CD4-positive, alpha-beta T cell (primary cell): ENCODE data around the gene RAPSN. TPM values are rescaled to one million over a fixed set of nuclear protein-coding genes. Genes with fewer than 3 reads are reported as not detected.
A peak's percentile ranks its signal among the peaks of the same experiment; 100 is the strongest.

Experiments
- ATAC-seq: fragments of 200-7000 bp; cut with Tn5 transposase; one replicate; pipeline ENCODE4 v1.10.0; 2022; ENCODE audit warnings: mild to moderate bottlenecking; ENCODE audit not compliant: poor library complexity
- CTCF ChIA-PET: fragments of 350-600 bp; sonication (Branson Sonifier 250); formaldehyde crosslinking; loops from one replicate; lab custom pipeline; 2021; ENCODE audit warnings: antibody characterized with exemption, inconsistent platforms; lab: Charles Lee
- POLR2A ChIA-PET: fragments of 350-600 bp; sonication (Branson Sonifier 250); formaldehyde crosslinking; loops from one replicate; lab custom pipeline; 2021; ENCODE audit warnings: antibody characterized with exemption, inconsistent platforms; lab: Charles Lee
- DNase-seq, 14 experiments: peaks; one replicate each; pipeline ENCODE4 v3.0.0-alpha.2; 2013 to 2020; ENCODE audit warnings: mixed read lengths in 2 of 14
- H3K27ac ChIP-seq, 2 donors: one replicate each; pipeline versions ENCODE4 v1.5.1 to v1.7.0; 2013; ENCODE audit warnings: low read length in 2 of 2, low read depth in 1 of 2, mild to moderate bottlenecking in 1 of 2
- H3K27me3 ChIP-seq, 2 experiments: 1 replicate in 1 of 2; 2 replicates in 1 of 2; pipeline versions ENCODE4 v1.6.1 to v1.7.0; 2013; ENCODE audit warnings: low read length in 2 of 2, control low read depth in 1 of 2, mild to moderate bottlenecking in 1 of 2, moderate library complexity in 1 of 2; ENCODE audit not compliant: insufficient read depth in 2 of 2, control insufficient read depth in 1 of 2
- H3K36me3 ChIP-seq: one replicate; pipeline ENCODE4 v1.6.1; 2013; ENCODE audit warnings: low read length, control low read depth; ENCODE audit not compliant: insufficient read depth
- H3K4me1 ChIP-seq: one replicate; pipeline ENCODE4 v1.6.1; 2013; ENCODE audit warnings: low read length, control low read depth; ENCODE audit not compliant: insufficient read depth
- H3K4me3 ChIP-seq: one replicate; pipeline ENCODE4 v1.5.1; 2013; ENCODE audit warnings: mild to moderate bottlenecking, low read length, moderate library complexity
- H3K9me3 ChIP-seq, 2 experiments: 1 replicate in 1 of 2; 2 replicates in 1 of 2; pipeline versions ENCODE4 v1.6.1 to v1.7.0; 2013; ENCODE audit warnings: low read length in 2 of 2, mild to moderate bottlenecking in 2 of 2, control low read depth in 1 of 2, moderate library complexity in 1 of 2; ENCODE audit not compliant: control insufficient read depth in 1 of 2, insufficient read depth in 1 of 2
- H3K27ac Mint-ChIP-seq: one replicate; pipeline ENCODE4 v1.8.0; 2020; ENCODE audit warnings: mixed read lengths
- H3K27me3 Mint-ChIP-seq: one replicate; pipeline ENCODE4 v1.8.0; 2021; ENCODE audit warnings: mixed read lengths
- H3K36me3 Mint-ChIP-seq: one replicate; pipeline ENCODE4 v1.8.0; 2021; ENCODE audit warnings: low read depth, mixed read lengths
- H3K4me1 Mint-ChIP-seq: one replicate; pipeline ENCODE4 v1.8.0; 2021; ENCODE audit warnings: low read depth, mixed read lengths
- H3K4me3 Mint-ChIP-seq: one replicate; pipeline ENCODE4 v1.8.0; 2020; ENCODE audit warnings: mild to moderate bottlenecking, mixed read lengths
- H3K9me3 Mint-ChIP-seq: one replicate; pipeline ENCODE4 v1.8.0; 2020; ENCODE audit warnings: mixed read lengths
- CTCF ChIP-seq: fragments of 200-600 bp; IDR thresholded peaks from one replicate; pipeline ENCODE4 v1.8.0; 2022; ENCODE audit warnings: antibody characterized with exemption, mild to moderate bottlenecking
- intact Hi-C, 2 experiments: fragments of 100-400 bp; cut with DNase I in 1 of 2; cut with micrococcal nuclease in 1 of 2; formaldehyde crosslinking; loops; one replicate each; pipeline versions ENCODE4 v1.15.1 to v1.9.0; 2023 to 2025; cut with DNase I, micrococcal nuclease
- total RNA-seq, 174 experiments: library from RNA in 2 of 174; stranded (reverse) in 2 of 174; gene quantifications; one replicate each; pipeline ENCODE4 v1.2.3 and lab custom pipeline; 2021 to 2026

Gene RAPSN
- total RNA-seq, 2 experiments from 2014 or later: 0.56 to 0.85 TPM

- Mint-ChIP-seq H3K36me3 (no peaks in the 10 kb centered on the region), H3K4me3 (no peak overlapping the region), H3K27ac (peak overlapping the region; percentile 94), H3K4me1 (peaks cover 59% of the 10 kb centered on the region), H3K9me3 (no peaks in the 10 kb centered on the region), H3K27me3 (no peaks in the 10 kb centered on the region)
- intact Hi-C loops: loop anchor here in 1 of 2 experiments (2.0 kb wide), 1 partner anchor 19 kb away; no protein-coding TSS in a partner anchor
- Histone ChIP-seq H3K4me1 (peaks cover 72% of the 10 kb centered on the region), H3K27ac (peak overlapping the region; percentile 83 to 93), H3K9me3 (no peaks in the 10 kb centered on the region), H3K4me3 (peak overlapping the region; percentile 51), H3K36me3 (peaks cover 2% of the 10 kb centered on the region), H3K27me3 (no peaks in the 10 kb centered on the region)
- POLR2A ChIA-PET: interaction anchor here (0.7 to 1.5 kb wide), 7 partner anchors 14 to 179 kb away, joined by 3 to 6 read pairs (median 3); partner anchors contain the start of genes DDB2 and SLC39A13
- peak in 1 of 14 experiments; percentile 19 for DNase-seq
- TF ChIP-seq CTCF: no peak
- no peak for ATAC-seq
- CTCF ChIA-PET: interaction anchor here (2.4 to 3.1 kb wide), 2 partner anchors 18 to 19 kb away, joined by 10 to 12 read pairs; no protein-coding TSS in a partner anchor
Measured at GRCh38 chr11:47394050-47394321, 55.0 kb downstream of the RAPSN start.

- Mint-ChIP-seq H3K27ac (peak overlapping the region; percentile 94), H3K4me1 (peaks cover 58% of the 10 kb centered on the region), H3K27me3 (no peaks in the 10 kb centered on the region), H3K9me3 (no peaks in the 10 kb centered on the region), H3K4me3 (no peak overlapping the region), H3K36me3 (no peaks in the 10 kb centered on the region)
- ChIA-PET CTCF (interaction anchor here (2.4 to 3.1 kb wide), 2 partner anchors 19 kb away, joined by 10 to 12 read pairs; no protein-coding TSS in a partner anchor), POLR2A (interaction anchor here (0.8 to 1.5 kb wide), 6 partner anchors 14 to 179 kb away, joined by 3 to 6 read pairs (median 3); no protein-coding TSS in a partner anchor)
- H3K4me3 ChIP-seq: no peak overlapping the region
- H3K36me3 ChIP-seq: peaks cover 2% of the 10 kb centered on the region
- H3K27me3 ChIP-seq: no peaks in the 10 kb centered on the region
- H3K9me3 ChIP-seq: no peaks in the 10 kb centered on the region
- no peak for TF ChIP-seq CTCF
- peaks cover 73% of the 10 kb centered on the region for H3K4me1 ChIP-seq
- intact Hi-C loops: loop anchor here in 1 of 2 experiments (2.0 kb wide), 1 partner anchor 19 kb away; no protein-coding TSS in a partner anchor
- ATAC-seq (no peak), DNase-seq (peak in 2 of 14 experiments; percentile 45 to 47)
- no peak overlapping the region for H3K27ac ChIP-seq
Measured at GRCh38 chr11:47393163-47394049, 55.5 kb downstream of the RAPSN start.

DNA sequence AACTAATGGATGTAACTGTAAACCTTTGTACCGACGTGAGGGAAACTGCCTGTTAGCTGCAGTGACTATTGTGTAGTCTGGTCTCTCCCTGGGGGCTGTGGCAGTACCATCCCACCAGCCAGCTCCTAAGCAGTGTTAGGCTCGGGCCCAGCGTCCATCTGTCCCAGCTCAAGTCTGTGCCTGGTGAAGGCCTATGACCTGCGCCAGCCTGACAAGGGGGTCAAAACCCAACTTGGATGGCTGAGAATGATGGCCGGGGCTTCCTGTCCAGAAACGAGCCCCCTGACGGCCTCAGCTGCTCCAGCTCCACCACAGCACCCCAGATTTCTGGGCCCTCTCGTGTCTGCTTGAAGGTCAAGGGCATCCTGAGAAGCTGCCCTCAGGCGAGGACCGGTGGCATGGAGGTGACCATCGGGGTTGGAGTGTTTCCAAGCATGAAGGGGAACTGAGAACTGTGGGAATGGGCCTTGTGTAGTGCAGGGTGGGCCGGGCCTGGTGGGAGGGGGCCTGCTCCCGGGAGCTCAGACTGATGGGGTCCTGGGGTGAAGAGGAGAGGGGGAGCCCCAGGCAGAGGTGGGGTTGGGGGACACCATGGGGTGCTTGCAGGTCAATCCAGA is 56.3 kb downstream of the RAPSN start:
- no peak for TF ChIP-seq CTCF
- no peak overlapping the region for H3K4me3 ChIP-seq
- ATAC-seq (no peak), DNase-seq (peak in 1 of 14 experiments; percentile 15)
- H3K4me1 Mint-ChIP-seq: peaks cover 55% of the 10 kb centered on the region
- intact Hi-C loops: no loop called here
- H3K36me3 ChIP-seq: peaks cover 2% of the 10 kb centered on the region
- H3K4me1 ChIP-seq: peaks cover 73% of the 10 kb centered on the region
- no peak overlapping the region for H3K4me3 Mint-ChIP-seq
- no peak overlapping the region for H3K27ac ChIP-seq
- ChIA-PET POLR2A (interaction anchor here (0.6 to 1.2 kb wide), 5 partner anchors 11 to 178 kb away, joined by 3 to 5 read pairs (median 3); no protein-coding TSS in a partner anchor), CTCF (interaction anchor here (2.4 to 3.1 kb wide), 2 partner anchors 18 to 19 kb away, joined by 10 to 12 read pairs; no protein-coding TSS in a partner anchor)
- no peaks in the 10 kb centered on the region for H3K36me3 Mint-ChIP-seq
- H3K9me3 Mint-ChIP-seq: no peaks in the 10 kb centered on the region
- no peaks in the 10 kb centered on the region for H3K9me3 ChIP-seq
- peak overlapping the region; percentile 74 for H3K27ac Mint-ChIP-seq
- H3K27me3 Mint-ChIP-seq: no peaks in the 10 kb centered on the region
- no peaks in the 10 kb centered on the region for H3K27me3 ChIP-seq
